ENCODE results near the gene NDUFV3.
A peak's percentile ranks its signal among the peaks of the same experiment; 100 is the strongest.

NDUFV3 gene

GRCh38 chr21:42878993-42879787, 13.9 kb upstream of the NDUFV3 start, which contains the start of gene WDR4 (continued):
- no peak; the same call in 1 of the 2 replicates for TF ChIP-seq ZNF768 (tag by site-specific recombination; IDR thresholded peaks at IDR 0.05)
- TF ChIP-seq ZNF2 (tag by site-specific recombination; IDR thresholded peaks at IDR 0.05), result no peak
- TF ChIP-seq HOXC10 (CRISPR knock-in tag; IDR thresholded peaks at IDR 0.05), result no peak
- TF ChIP-seq BCL11B (tag by site-specific recombination; IDR thresholded peaks at IDR 0.05; ENCODE audit: low read depth), result no peak
- peak; percentile 97 for TF ChIP-seq ZBTB11 (tag by site-specific recombination; conservative IDR thresholded peaks at IDR 0.05; ENCODE audit: low read depth)

GRCh38 chr21:42880352-42880751, 12.8 kb upstream of the NDUFV3 start:
- ChIA-PET POLR2A (interaction anchor here (1.1 to 2.5 kb wide), 2 partner anchors 10 to 13 kb away, joined by 4 to 23 read pairs; partner anchors contain the start of gene NDUFV3), CTCF (interaction anchor here (0.7 kb wide), 1 partner anchor 10 kb away, joined by 5 read pairs; no protein-coding TSS in a partner anchor)
- H3K36me3 ChIP-seq (ENCODE audit: control insufficient read depth in 2 of 2, insufficient read depth in 1 of 2, low read length in 2 of 2), result peaks cover 18% of the 10 kb centered on the region in 2 experiments; a peak in 2 of 3 replicates
- H3K4me1 ChIP-seq (ENCODE audit: control insufficient read depth, insufficient read depth, low read length), result no peaks in the 10 kb centered on the region
- TF ChIP-seq REPIN1 (tag by site-specific recombination; IDR thresholded peaks at IDR 0.05; ENCODE audit: low read depth), result no peak
- no peak for TF ChIP-seq ZNF654 (tag by site-specific recombination; IDR thresholded peaks at IDR 0.05; ENCODE audit: low read depth)
- TF ChIP-seq FEZF1 (tag by site-specific recombination; IDR thresholded peaks at IDR 0.05), result no peak
- TF ChIP-seq ZSCAN30 (tag by site-specific recombination; IDR thresholded peaks at IDR 0.05), result no peak
- TF ChIP-seq ZNF148 (tag by site-specific recombination; IDR thresholded peaks at IDR 0.05; ENCODE audit: borderline replicate concordance), result no peak
- TF ChIP-seq SCRT2 (tag by site-specific recombination; IDR thresholded peaks at IDR 0.05), result no peak
- TF ChIP-seq ZNF184 (tag by site-specific recombination; IDR thresholded peaks at IDR 0.05), result no peak
- no peak for TF ChIP-seq ZNF639 (tag by site-specific recombination; IDR thresholded peaks at IDR 0.05)
- no peak for TF ChIP-seq ZNF138 (tag by site-specific recombination; IDR thresholded peaks at IDR 0.05; ENCODE audit: borderline replicate concordance)
- no peak for TF ChIP-seq ZNF274 (IDR thresholded peaks at IDR 0.05; ENCODE audit: low read length)
- TF ChIP-seq ZNF274 (tag by site-specific recombination; IDR thresholded peaks at IDR 0.05; ENCODE audit: borderline replicate concordance), result no peak
- no peak for TF ChIP-seq ZNF658 (tag by site-specific recombination; IDR thresholded peaks at IDR 0.05)
- TF ChIP-seq ZSCAN5A (tag by site-specific recombination; IDR thresholded peaks at IDR 0.05), result no peak
- no peak for TF ChIP-seq TSHZ1 (tag by site-specific recombination; IDR thresholded peaks at IDR 0.05; ENCODE audit: borderline replicate concordance)
- TF ChIP-seq HOXD13 (CRISPR knock-in tag; IDR thresholded peaks at IDR 0.05; ENCODE audit: borderline replicate concordance), result no peak
- no peak for TF ChIP-seq ZNF311 (tag by site-specific recombination; IDR thresholded peaks at IDR 0.05; ENCODE audit: borderline replicate concordance)
- TF ChIP-seq ZNF248 (tag by site-specific recombination; IDR thresholded peaks at IDR 0.05), result no peak
- no peak for TF ChIP-seq ZNF561 (tag by site-specific recombination; IDR thresholded peaks at IDR 0.05; ENCODE audit: borderline replicate concordance)
- no peak for TF ChIP-seq ZNF843 (tag by site-specific recombination; IDR thresholded peaks at IDR 0.05)
- H3K9me3 ChIP-seq (ENCODE audit: control insufficient read depth, insufficient read depth, low read depth, low read length), result no peaks in the 10 kb centered on the region
- no peak overlapping the region for H3K27ac ChIP-seq (ENCODE audit: extremely low read depth, low read depth, low read length)
- H3K4me3 ChIP-seq (ENCODE audit: low read depth, low read length), result no peak overlapping the region
